GM19328 (cell line): ENCODE measurements around the gene MED13L.

Source experiments
- ATAC-seq: cut with Tn5 transposase; IDR thresholded peaks from one replicate; pipeline ENCODE4 v1.9.1; 2021; ENCODE audit warnings: mild to moderate bottlenecking, moderate library complexity; ENCODE audit not compliant: unreplicated experiment

Gene MED13L

DNA sequence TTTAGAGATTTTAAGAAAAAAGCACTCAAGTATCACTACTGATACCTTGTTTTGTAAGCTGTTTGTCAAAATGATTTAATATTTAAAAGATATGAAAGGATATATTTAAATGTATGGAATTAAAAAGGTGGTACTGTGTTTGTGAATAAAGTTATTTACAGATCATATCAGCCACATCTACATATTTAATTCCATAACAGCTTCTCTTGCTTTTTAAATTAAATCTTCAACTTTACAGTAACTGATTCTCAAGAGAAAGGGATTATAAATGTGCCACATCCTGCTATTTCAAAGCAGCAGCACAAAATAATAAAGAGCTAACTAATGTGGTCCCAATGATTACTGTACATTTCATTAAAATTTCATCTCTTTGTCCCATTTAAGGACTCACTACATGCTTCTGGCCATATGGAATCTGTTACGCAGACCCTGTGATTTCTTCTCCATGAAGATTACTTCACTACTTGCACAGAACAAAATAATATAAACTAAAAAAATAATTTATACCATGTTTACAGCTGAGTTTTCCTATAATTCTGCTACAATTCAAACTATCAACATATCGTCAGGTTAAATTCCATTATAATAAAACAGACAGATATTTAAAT, 117.8 kb downstream of the MED13L start:
- ATAC-seq: no peak

DNA sequence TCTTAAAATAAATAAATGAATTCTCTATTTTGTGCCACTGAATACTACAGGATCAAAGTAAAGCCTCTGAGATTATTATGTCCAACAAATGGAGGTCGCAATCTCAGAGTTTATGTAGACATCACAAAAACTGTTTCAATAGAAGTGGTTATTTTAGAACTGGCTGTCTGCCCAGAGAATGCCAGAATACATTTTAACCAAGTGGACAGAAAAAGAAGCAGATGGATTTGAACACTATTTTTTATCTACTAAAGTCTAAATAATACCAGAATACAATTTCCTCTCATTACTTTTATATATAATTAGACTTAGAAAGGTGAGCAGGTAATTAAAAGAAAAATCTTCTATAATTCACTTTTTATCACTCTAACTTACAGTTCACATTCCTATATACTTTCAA, 118.3 kb downstream of the MED13L start:
- ATAC-seq: no peak

GRCh38 chr12:116157845-116158267, 119.6 kb downstream of the MED13L start:
- no peak for ATAC-seq

DNA sequence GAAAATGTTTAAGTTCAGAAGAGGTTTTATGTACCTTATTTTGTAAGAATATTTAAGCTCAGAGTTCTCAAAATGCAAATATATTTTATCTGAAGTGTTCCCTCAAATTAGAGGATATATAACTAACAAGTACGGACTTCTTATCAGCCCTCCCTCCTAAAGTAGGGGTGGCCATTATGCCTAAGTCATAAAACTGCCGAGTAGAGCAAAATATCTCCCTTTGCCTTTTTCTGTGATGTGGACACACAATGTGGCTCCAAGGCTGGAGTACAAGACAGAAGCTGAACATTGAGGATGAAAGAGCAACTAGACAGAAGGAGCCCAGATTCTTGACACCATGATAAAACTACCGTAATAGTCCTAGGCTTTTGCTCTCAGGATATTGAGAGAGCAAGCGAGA, 120.9 kb downstream of the MED13L start:
- no peak for ATAC-seq

DNA sequence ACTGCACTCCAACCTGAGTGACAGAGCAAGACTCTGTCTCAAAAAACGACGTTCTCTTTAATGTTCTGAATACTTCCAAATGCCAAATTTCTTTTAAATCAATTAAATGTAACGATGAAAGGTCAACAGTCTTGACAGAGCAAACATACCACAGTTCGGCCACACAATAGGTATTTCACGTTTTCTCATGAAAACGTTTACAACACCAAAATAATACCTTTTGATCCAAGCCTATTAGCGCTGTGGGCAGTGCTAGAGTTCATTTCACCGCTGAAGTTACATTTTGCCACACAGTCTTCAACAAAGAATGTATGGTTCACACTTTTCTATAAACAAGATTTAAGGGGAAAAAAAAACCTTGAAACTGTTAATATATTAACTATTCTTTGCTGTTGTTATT, 122.1 kb downstream of the MED13L start:
- no peak for ATAC-seq

GRCh38 chr12:116153983-116154382, 123.5 kb downstream of the MED13L start:
- ATAC-seq: no peak

DNA sequence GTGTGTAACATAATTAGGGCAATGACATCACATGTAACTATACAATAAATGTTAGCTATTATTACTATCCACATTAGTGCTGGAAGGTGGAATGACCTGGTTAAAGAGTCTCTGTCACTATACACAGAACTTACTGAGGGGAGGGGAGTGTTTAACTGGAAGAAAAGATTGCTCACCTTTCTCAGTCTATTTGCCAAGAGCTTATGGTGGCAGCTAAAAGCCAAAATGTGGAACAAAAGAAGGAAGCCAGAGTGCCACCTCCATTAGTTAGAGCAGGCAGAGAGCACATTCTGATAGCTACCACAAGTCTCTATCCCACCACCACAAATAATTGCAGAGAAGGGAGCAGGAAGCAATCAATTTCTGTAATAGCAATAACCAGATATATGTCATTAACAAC, 124.4 kb downstream of the MED13L start:
- ATAC-seq: no peak

- no peak for ATAC-seq
Observed at GRCh38 chr12:116152268-116152667, 125.2 kb downstream of the MED13L start.

DNA sequence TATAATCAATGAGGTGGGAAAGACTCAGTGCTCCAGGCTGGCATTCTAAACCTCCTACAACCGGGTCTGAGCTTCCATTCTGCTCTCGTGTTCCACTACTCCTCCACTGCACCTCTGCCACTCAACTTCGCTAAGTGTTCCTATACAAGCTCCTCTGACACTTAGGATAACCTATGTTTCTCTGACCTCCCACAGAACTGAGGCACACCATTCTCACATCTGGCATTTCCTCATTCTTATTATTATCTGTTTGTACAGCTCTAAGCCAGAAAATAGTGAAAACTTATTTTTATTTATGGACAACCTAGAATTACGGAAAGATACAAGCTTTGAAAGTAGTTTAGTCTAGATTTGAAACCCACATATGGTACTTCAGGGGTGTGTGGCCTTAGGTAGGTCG, 127.0 kb downstream of the MED13L start:
- ATAC-seq: no peak

DNA sequence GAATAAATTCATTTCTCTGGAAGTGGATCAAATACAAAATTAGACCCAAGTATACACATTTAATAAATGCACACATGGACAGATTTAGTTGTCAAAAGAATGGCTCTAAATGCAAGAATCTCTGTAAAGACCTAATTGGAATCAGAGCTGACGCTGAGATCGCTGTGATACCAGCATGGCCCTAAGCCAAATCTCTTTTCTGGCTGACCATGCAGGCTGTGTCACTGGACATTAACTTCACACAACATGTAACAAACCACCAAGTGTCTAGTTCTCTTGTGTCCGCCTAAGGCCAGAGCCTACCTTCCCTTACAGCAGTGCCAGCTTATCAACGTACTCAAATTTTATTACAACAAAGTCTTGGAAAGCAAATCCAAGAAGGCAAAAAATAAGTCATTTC, 127.5 kb downstream of the MED13L start:
- no peak for ATAC-seq

DNA sequence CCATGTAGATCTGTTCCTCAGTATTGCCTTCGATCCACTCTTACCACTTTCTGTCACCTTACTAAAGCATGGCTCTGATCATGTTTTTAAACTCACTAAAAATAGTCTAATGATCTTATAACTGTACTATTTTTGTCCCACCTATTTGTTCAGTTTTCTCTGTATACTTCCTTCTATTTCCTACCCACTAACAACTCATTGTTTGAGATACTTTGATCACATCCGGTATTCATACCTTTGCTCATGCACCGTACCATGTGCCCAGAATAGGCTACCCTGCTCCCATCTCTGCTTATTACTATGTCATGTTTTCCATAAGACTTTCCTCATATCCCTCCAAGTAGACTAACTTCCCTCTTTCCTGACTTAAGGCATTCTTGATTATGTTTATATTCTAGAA, 128.6 kb downstream of the MED13L start:
- no peak for ATAC-seq

GRCh38 chr12:116146386-116146785, 131.1 kb downstream of the MED13L start:
- ATAC-seq: no peak

DNA sequence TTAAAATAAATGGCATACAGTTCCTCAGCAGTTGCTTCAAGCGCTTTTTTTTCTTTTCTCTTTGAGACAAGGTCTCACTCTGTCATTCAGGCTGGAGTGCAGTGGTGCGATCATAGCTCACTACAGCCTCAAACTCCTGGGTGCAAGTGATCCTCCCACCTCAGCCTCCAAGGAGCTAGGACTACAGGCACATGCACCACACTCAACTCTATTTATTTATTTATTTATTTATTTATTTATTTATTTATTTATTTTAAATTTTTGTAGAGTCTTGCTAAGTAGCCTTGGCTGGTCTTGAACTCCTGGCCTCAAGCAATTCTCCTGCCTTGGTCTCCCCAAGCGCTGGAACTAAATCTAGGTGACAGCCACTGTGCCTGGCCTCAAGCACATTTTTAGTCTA, 132.0 kb downstream of the MED13L start:
- no peak for ATAC-seq

GRCh38 chr12:116144384-116144783, 133.1 kb downstream of the MED13L start:
- ATAC-seq: no peak

GRCh38 chr12:116143909-116144308, 133.6 kb downstream of the MED13L start:
- ATAC-seq: no peak

DNA sequence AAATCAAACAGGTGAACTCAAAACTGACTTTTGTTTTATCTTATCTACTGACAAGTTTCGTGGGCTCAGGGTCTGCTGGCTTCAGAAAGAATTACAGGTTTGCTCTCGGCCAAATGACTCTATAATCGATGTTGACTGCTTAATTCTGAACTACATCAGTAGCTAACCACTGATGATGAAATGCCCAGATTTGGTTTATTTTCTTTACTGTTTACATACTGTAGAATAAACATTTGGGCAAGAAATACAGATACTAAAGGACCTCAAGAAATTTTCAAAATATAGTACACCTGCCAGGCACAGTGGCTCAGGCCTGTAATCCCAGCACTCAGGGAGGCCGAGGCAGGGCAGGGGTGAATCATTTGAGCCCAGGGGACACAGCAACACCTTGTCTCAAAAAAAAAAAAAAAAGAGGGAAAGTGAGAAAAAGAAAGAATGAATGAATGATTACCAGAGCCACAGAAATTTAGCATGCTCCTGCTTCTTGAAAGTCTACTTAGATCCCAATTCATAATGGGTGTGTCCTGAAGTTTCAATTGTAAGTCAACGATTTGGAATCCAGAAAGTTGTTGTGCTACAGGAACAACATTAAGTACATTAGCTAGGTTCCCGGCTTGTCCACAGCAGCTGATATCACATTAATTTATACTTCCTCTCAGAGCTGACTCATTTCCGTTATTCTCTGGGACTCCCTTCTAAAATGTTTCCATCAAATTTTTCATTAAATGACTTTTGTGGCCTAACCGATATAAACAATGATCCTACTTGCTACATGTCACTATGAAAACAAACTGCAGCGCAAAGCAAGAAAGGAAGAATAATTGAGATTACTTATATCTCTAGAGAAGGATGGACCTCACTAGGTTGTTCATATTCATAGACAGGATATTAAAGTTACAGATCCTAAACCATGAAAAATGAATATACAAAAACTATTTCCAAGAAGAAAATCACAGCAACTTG, 134.3 kb downstream of the MED13L start:
- ATAC-seq: no peak

GRCh38 chr12:116141833-116142162, 135.7 kb downstream of the MED13L start:
- no peak for ATAC-seq

DNA sequence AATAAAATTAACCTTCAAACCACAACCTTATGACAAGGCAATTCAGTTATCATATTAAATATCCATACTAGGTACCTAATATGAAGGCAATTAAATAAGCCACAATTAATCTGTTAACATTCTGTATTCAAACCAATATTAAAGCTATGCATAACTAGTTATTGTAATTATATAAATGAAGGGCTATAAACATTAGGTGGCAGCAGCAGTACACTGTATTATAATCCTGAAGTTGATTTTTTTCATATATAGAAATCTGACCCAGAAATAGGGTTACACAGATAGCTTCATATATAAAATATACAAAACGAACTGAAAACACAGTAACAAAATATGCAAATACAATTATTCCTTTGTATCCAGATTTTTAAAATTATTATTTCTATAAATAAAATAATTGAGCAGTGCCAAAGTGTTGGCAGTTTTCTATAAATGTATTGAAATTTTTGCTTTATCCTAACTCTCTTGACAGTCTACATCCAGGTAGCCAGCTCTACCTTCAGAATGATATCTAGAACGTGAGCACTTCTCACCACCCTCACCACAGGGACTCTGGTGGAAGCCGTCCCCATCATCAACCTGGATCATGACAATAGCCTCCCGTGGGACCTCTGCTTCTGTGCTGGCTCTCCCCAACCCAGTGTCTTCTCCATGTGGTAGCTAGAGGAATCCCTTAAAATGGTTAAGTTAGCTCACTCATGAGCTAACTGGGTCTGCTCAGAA, 136.2 kb downstream of the MED13L start:
- ATAC-seq: no peak

- no peak for ATAC-seq
Observed at GRCh38 chr12:116140529-116140928, 137.0 kb downstream of the MED13L start.

DNA sequence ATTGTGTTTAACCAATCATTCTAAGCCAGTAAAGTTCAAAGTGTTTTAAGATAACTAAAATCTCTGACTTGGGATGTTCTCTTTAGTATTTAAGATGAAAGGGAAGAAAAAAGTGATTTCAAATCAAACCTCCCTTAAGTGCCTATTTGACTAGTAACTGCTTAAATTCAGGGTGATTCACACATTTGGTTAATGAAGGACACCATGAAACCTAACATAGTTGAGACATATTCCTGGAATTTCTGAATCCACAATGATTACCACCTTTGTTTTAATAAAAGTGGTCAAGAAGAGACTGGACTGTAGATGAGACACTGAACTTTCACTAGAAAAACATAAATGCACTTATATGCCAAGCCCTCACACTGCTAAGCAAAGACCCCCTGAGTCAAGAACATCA, 138.7 kb downstream of the MED13L start:
- ATAC-seq: no peak

- no peak for ATAC-seq
Observed at GRCh38 chr12:116138364-116138763, 139.1 kb downstream of the MED13L start.

- no peak for ATAC-seq
Observed at GRCh38 chr12:116137318-116137717, 140.2 kb downstream of the MED13L start.
